GM23338 (cell line): ENCODE measurements around the gene SLC9A4.

ENCODE experiments used
- REST ChIP-seq: IDR thresholded peaks from one replicate; pipeline ENCODE4 v1.6.1; 2018; ENCODE audit warnings: antibody characterized with exemption; ENCODE audit not compliant: unreplicated experiment
- TF ChIP-seq, protein P1 (sequence below), 2 experiments: fragments of 200-600 bp in 1 of 2; sonication (generic) in 1 of 2; conservative IDR thresholded peaks; 2 replicates each; pipeline versions ENCODE4 v1.5.1 to v1.6.1; 2016 to 2017; ENCODE audit warnings: antibody characterized with exemption in 2 of 2, low read depth in 2 of 2, mild to moderate bottlenecking in 2 of 2, moderate library complexity in 1 of 2

DNA sequence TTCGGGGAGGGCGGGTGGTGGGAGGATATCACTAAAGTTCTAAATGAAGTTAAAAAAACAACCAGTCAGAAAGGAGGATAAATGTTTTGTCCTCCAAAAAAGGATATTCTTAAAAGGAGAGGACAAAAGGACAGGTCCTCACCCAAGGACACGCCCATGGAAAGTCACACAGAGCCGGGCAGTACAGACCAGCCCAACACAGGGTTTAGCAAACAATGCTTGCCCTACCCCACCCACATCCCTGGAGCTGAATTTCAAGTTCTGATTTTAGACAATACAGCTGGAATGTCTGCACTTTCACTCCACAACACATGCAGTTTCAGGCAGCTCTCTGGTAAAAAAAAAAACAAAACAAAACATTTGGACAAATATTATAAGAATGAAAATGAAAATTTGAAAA lies 67.9 kb downstream of the SLC9A4 start:
- no peak for TF ChIP-seq REST
- TF ChIP-seq, protein P1, sequence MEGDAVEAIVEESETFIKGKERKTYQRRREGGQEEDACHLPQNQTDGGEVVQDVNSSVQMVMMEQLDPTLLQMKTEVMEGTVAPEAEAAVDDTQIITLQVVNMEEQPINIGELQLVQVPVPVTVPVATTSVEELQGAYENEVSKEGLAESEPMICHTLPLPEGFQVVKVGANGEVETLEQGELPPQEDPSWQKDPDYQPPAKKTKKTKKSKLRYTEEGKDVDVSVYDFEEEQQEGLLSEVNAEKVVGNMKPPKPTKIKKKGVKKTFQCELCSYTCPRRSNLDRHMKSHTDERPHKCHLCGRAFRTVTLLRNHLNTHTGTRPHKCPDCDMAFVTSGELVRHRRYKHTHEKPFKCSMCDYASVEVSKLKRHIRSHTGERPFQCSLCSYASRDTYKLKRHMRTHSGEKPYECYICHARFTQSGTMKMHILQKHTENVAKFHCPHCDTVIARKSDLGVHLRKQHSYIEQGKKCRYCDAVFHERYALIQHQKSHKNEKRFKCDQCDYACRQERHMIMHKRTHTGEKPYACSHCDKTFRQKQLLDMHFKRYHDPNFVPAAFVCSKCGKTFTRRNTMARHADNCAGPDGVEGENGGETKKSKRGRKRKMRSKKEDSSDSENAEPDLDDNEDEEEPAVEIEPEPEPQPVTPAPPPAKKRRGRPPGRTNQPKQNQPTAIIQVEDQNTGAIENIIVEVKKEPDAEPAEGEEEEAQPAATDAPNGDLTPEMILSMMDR (conservative IDR thresholded peaks at IDR 0.05; ENCODE audit: low read depth in 2 of 2) = no peak
